Astrocyte (in vitro differentiated cells and primary cell): ENCODE results near the gene CYLD. TPM values are rescaled to one million over a fixed set of nuclear protein-coding genes. Genes with fewer than 3 reads are reported as not detected.
A peak's percentile ranks its signal among the peaks of the same experiment; 100 is the strongest.

Source experiments
- DNase-seq: peaks from one replicate; pipeline ENCODE4 v3.0.0-alpha.2; 2010; ENCODE audit warnings: low read depth
- FAIRE-seq: peaks from 2 replicates; lab custom pipeline; 2011; peaks lifted over from hg19 to GRCh38; lab: Jason Lieb, UNC
- H2AFZ ChIP-seq: 2 replicates; pipeline ENCODE4 v1.6.0; 2012; ENCODE audit warnings: low read depth, low read length, inconsistent platforms
- H3K27ac ChIP-seq: 2 replicates; pipeline ENCODE4 v1.5.1; 2011; ENCODE audit warnings: low read depth, low read length, inconsistent platforms
- H3K27me3 ChIP-seq: 2 replicates; pipeline ENCODE4 v1.6.0; 2011; ENCODE audit warnings: low read length, inconsistent platforms; ENCODE audit not compliant: insufficient read depth
- H3K36me3 ChIP-seq: 2 replicates; pipeline ENCODE4 v1.5.1; 2011; ENCODE audit warnings: low read length, inconsistent platforms; ENCODE audit not compliant: insufficient read depth
- H3K4me1 ChIP-seq: 2 replicates; pipeline ENCODE4 v1.5.1; 2011; ENCODE audit warnings: low read length, inconsistent platforms; ENCODE audit not compliant: insufficient read depth
- H3K4me2 ChIP-seq: 2 replicates; pipeline ENCODE4 v1.6.0; 2012; ENCODE audit warnings: low read length, inconsistent platforms
- H3K4me3 ChIP-seq: 2 replicates; pipeline ENCODE4 v1.5.1; 2011; ENCODE audit warnings: low read depth, mild to moderate bottlenecking, low read length, inconsistent platforms; ENCODE audit not compliant: insufficient read depth
- H3K79me2 ChIP-seq: 2 replicates; pipeline ENCODE4 v1.6.0; 2012; ENCODE audit warnings: mild to moderate bottlenecking, low read length, inconsistent platforms; ENCODE audit not compliant: insufficient read depth
- H3K9ac ChIP-seq: 2 replicates; pipeline ENCODE4 v1.6.0; 2012; ENCODE audit warnings: mild to moderate bottlenecking, low read length, inconsistent platforms
- H3K9me3 ChIP-seq: 2 replicates; pipeline ENCODE4 v1.5.1; 2012; ENCODE audit warnings: low read depth, mild to moderate bottlenecking, low read length, inconsistent platforms; ENCODE audit not compliant: insufficient read depth
- H4K20me1 ChIP-seq: 2 replicates; pipeline ENCODE4 v1.6.0; 2012; ENCODE audit warnings: low read length, inconsistent platforms; ENCODE audit not compliant: insufficient read depth
- H3K27ac Mint-ChIP-seq: one replicate; pipeline ENCODE4 v1.8.0; 2021; ENCODE audit warnings: mild to moderate bottlenecking, mixed read lengths; ENCODE audit not compliant: unreplicated experiment
- H3K27me3 Mint-ChIP-seq: one replicate; pipeline ENCODE4 v1.8.0; 2021; ENCODE audit warnings: low read depth, mixed read lengths; ENCODE audit not compliant: unreplicated experiment
- H3K36me3 Mint-ChIP-seq: one replicate; pipeline ENCODE4 v1.8.0; 2021; ENCODE audit warnings: low read depth, mixed read lengths; ENCODE audit not compliant: unreplicated experiment
- H3K4me1 Mint-ChIP-seq: one replicate; pipeline ENCODE4 v1.8.0; 2021; ENCODE audit warnings: low read depth, mixed read lengths; ENCODE audit not compliant: unreplicated experiment
- H3K4me3 Mint-ChIP-seq: one replicate; pipeline ENCODE4 v1.8.0; 2021; ENCODE audit warnings: mild to moderate bottlenecking, moderate library complexity, mixed read lengths; ENCODE audit not compliant: unreplicated experiment
- H3K9me3 Mint-ChIP-seq: one replicate; pipeline ENCODE4 v1.8.0; 2021; ENCODE audit warnings: mild to moderate bottlenecking, mixed read lengths; ENCODE audit not compliant: unreplicated experiment
- EZH2 ChIP-seq: IDR thresholded peaks from 2 replicates; pipeline ENCODE4 v1.6.1; 2012; ENCODE audit warnings: mild to moderate bottlenecking, low read length, inconsistent platforms; ENCODE audit not compliant: insufficient read depth
- total RNA-seq: library from RNA; stranded (reverse); gene quantifications from 2 replicates; pipeline ENCODE4 v1.2.1, GENCODE V29; 2021
- TF ChIP-seq, protein P1 (sequence below): IDR thresholded peaks from 2 replicates; pipeline ENCODE4 v1.5.1; 2011; ENCODE audit warnings: low read depth, mild to moderate bottlenecking, inconsistent platforms, low read length, moderate library complexity; ENCODE audit not compliant: insufficient read depth

The CYLD gene
- total RNA-seq, 1 donor from 2014 or later, result 34.2 TPM

DNA sequence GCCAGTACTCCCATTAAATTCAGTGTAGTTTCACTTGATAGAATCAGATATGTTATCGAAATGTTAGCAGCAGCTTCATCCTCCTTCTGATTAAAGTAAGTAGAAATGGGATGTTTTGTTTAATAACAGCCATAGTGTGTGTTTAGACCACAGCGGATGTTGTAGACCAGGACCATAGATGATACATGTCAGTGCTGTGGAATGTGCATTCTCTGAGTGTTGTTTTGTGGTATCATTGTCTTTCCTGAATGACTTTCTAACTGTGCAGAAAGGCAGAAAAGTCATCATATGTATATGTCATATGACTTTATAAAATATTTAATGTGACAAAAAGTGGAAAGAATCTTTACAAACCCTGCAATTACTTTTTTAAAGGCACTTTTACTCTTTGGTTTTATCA is 55.6 kb downstream of the CYLD start:
- Histone ChIP-seq H3K4me2 (no peak overlapping the region), H3K27me3 (no peaks in the 10 kb centered on the region), H2AFZ (no peak overlapping the region), H4K20me1 (no peaks in the 10 kb centered on the region), H3K27ac (no peak overlapping the region), H3K9ac (no peak overlapping the region), H3K36me3 (peaks cover 10% of the 10 kb centered on the region), H3K79me2 (no peaks in the 10 kb centered on the region), H3K9me3 (no peaks in the 10 kb centered on the region), H3K4me3 (no peak overlapping the region), H3K4me1 (no peaks in the 10 kb centered on the region)
- Mint-ChIP-seq H3K36me3 (peaks cover 14% of the 10 kb centered on the region), H3K9me3 (no peaks in the 10 kb centered on the region), H3K27me3 (no peaks in the 10 kb centered on the region), H3K4me1 (peaks cover 3% of the 10 kb centered on the region), H3K27ac (no peak overlapping the region), H3K4me3 (no peak overlapping the region)
- DNase-seq (peak; percentile 9), FAIRE-seq (peak; percentile 17)
- TF ChIP-seq EZH2, result no peak
- TF ChIP-seq, protein P1, sequence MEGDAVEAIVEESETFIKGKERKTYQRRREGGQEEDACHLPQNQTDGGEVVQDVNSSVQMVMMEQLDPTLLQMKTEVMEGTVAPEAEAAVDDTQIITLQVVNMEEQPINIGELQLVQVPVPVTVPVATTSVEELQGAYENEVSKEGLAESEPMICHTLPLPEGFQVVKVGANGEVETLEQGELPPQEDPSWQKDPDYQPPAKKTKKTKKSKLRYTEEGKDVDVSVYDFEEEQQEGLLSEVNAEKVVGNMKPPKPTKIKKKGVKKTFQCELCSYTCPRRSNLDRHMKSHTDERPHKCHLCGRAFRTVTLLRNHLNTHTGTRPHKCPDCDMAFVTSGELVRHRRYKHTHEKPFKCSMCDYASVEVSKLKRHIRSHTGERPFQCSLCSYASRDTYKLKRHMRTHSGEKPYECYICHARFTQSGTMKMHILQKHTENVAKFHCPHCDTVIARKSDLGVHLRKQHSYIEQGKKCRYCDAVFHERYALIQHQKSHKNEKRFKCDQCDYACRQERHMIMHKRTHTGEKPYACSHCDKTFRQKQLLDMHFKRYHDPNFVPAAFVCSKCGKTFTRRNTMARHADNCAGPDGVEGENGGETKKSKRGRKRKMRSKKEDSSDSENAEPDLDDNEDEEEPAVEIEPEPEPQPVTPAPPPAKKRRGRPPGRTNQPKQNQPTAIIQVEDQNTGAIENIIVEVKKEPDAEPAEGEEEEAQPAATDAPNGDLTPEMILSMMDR, result no peak

DNA sequence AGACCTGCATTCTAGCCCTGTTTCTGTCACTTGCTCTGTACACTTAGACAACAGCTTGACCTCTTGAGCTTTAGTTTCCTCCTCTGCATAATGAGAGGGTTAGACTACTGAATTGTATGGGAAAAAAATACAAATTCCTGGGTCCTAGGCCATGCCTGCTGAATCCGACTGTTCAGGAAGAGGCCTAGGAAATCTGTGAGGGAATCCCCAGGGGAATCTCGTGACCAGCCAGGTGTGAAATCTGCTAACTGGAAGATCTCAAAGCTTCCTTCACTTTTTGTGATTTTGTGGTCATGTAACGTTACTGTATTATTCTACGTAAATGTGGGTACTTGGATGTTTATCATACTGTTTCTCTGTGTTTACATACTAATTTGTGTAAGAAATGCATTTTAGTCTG is 58.2 kb downstream of the CYLD start:
- H3K4me2 ChIP-seq, result no peak overlapping the region
- H3K27ac Mint-ChIP-seq, result no peak overlapping the region
- H3K9ac ChIP-seq, result no peak overlapping the region
- H3K27me3 ChIP-seq, result no peaks in the 10 kb centered on the region
- H3K4me1 Mint-ChIP-seq, result peaks cover 3% of the 10 kb centered on the region
- H3K36me3 ChIP-seq, result peaks cover 4% of the 10 kb centered on the region
- no peak overlapping the region for H3K4me3 Mint-ChIP-seq
- H3K4me1 ChIP-seq, result no peaks in the 10 kb centered on the region
- DNase-seq (no peak), FAIRE-seq (no peak)
- no peaks in the 10 kb centered on the region for H4K20me1 ChIP-seq
- no peak overlapping the region for H3K27ac ChIP-seq
- H3K9me3 ChIP-seq, result no peaks in the 10 kb centered on the region
- H3K36me3 Mint-ChIP-seq, result peaks cover 5% of the 10 kb centered on the region
- H2AFZ ChIP-seq, result no peak overlapping the region
- TF ChIP-seq, protein P1, result no peak
- TF ChIP-seq EZH2, result no peak
- H3K4me3 ChIP-seq, result no peak overlapping the region
- no peaks in the 10 kb centered on the region for H3K79me2 ChIP-seq
- no peaks in the 10 kb centered on the region for H3K27me3 Mint-ChIP-seq
- no peaks in the 10 kb centered on the region for H3K9me3 Mint-ChIP-seq

DNA sequence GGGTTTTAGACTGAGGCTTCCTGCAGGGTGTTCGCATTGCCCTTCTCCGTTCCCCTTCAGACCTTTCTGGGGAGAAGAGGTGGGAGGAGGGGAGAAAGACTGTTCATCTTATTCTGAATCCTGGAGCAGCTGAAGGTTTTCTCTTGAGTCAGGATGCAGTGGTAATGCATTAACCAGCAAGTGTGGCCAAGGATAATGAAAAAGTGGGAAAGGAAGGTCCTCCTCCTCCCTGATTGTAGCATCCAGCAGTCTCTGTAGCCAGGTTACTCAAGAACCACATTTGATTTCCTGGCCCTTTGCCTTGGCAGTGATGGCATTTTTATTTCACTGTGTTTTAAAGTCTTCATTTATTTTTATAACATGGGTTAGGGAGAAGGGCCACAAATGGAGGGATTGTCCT is 59.1 kb downstream of the CYLD start:
- Mint-ChIP-seq H3K27ac (no peak overlapping the region), H3K9me3 (no peaks in the 10 kb centered on the region), H3K27me3 (no peaks in the 10 kb centered on the region), H3K4me3 (no peak overlapping the region), H3K4me1 (peaks cover 3% of the 10 kb centered on the region), H3K36me3 (peaks cover 5% of the 10 kb centered on the region)
- Histone ChIP-seq H3K4me1 (no peaks in the 10 kb centered on the region), H3K27me3 (no peaks in the 10 kb centered on the region), H3K4me2 (no peak overlapping the region), H3K27ac (no peak overlapping the region), H3K36me3 (peaks cover 4% of the 10 kb centered on the region), H3K79me2 (no peaks in the 10 kb centered on the region), H2AFZ (no peak overlapping the region), H3K4me3 (no peak overlapping the region), H3K9ac (no peak overlapping the region), H4K20me1 (no peaks in the 10 kb centered on the region), H3K9me3 (no peaks in the 10 kb centered on the region)
- DNase-seq (no peak), FAIRE-seq (no peak)
- TF ChIP-seq, protein P1, result no peak
- TF ChIP-seq EZH2, result no peak
